HG02840 (cell line): ENCODE results near the gene F2RL3.
"Not testable (repeated sequence)": the region's sequence is repeated elsewhere in the genome, so short reads cannot be mapped to it uniquely, and the experiment has no call there.

ENCODE experiments used
- ATAC-seq: cut with Tn5 transposase; IDR thresholded peaks from one replicate; pipeline ENCODE4 v1.9.1; 2021; ENCODE audit warnings: mild to moderate bottlenecking, moderate library complexity, moderate number of reproducible peaks; ENCODE audit not compliant: unreplicated experiment, low FRiP score

F2RL3 gene

DNA sequence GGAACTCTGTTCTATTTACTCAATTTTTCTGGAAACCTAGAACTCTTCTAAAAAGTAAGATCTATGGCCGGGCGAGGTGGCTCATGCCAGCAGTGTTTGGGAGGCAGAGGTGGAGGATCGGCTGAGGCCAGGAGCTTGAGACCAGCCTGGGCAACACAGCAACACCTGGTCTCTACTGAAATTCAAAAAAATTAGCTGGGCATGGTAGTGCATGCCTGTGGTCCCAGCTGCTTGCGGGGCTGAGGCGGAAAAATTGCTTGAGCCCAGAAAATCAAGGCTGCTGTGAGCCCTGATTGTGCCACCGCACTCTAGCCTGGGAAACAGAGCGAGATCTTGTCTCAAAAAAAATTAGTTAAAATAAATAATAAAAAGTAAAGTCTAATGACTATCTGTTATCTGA lies 28.6 kb downstream of the F2RL3 start:
- no peak for ATAC-seq

GRCh38 chr19:16919496-16919895 lies 30.7 kb downstream of the F2RL3 start:
- no peak for ATAC-seq

GRCh38 chr19:16920816-16921529 lies 32.2 kb downstream of the F2RL3 start:
- ATAC-seq = no peak

GRCh38 chr19:16921766-16922591 lies 33.2 kb downstream of the F2RL3 start:
- no peak for ATAC-seq

- ATAC-seq = no peak
Observed at GRCh38 chr19:16922592-16922934, 33.8 kb downstream of the F2RL3 start.

DNA sequence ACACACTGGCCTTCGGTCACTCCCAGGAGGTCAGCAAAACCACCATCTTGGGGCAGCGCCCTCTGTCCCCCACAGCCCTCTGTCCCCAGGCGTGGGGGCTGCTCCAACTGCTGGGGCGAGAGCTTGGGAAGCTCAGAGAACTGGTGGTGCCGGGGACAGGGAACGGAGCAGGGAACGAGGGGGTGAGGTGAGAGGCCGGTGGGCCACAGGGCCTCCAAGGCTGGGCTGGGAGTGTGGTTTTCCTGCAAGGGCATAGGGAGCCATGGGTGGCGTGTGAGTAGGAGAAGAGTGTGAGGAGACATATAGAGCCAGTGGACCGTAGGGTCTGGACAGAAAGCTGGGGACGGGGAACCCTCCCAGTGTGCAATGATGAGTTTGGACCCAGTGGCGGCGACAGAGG lies 34.1 kb downstream of the F2RL3 start:
- ATAC-seq = no peak

DNA sequence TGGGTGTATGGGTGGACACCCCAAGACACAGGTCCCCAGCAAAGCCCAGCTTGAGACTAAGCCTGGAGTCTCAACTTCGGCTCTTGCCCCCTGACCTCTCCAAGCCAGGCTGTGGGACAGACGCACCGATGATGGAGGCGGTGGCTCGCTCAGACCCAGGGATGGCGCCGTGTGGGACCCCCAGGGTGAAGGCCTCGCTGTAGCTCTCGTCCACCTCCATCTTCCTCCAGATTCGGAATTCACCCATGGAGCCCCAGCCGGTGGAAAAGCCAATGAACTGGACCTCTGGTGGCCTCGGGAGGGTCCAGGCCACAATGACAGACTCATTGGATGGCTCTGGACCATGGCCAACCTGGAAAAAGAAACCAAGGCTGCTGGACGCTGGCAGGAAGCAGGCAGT lies 39.1 kb downstream of the F2RL3 start:
- no peak for ATAC-seq

GRCh38 chr19:16928351-16928750 lies 39.6 kb downstream of the F2RL3 start:
- ATAC-seq = no peak

GRCh38 chr19:16928916-16929315 lies 40.1 kb downstream of the F2RL3 start:
- ATAC-seq = no peak

- ATAC-seq = no peak
Observed at GRCh38 chr19:16930753-16931152, 42.0 kb downstream of the F2RL3 start.

GRCh38 chr19:16931306-16931705 lies 42.5 kb downstream of the F2RL3 start:
- ATAC-seq = no peak

GRCh38 chr19:16934489-16934888 lies 45.7 kb downstream of the F2RL3 start:
- ATAC-seq = no peak

DNA sequence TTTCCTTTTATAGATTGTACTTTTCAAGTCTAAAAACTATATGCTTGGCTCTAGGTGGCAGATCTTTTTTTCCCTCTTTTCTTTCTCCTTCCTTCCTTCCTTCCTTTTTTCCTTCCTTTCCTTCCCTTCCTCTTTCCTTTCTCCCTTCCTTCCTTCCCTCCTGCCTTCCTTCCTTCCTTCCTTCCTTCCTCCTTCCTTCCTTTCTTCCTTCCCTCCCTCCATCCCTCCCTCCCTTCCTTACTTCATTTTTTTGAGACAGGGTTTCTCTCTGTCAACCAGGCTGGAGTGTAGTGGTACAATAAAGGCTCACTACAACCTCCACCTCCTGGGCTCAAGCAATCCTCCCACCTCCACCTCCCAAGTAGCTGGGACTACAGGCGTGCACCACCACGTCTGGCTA lies 48.1 kb downstream of the F2RL3 start:
- no peak for ATAC-seq

DNA sequence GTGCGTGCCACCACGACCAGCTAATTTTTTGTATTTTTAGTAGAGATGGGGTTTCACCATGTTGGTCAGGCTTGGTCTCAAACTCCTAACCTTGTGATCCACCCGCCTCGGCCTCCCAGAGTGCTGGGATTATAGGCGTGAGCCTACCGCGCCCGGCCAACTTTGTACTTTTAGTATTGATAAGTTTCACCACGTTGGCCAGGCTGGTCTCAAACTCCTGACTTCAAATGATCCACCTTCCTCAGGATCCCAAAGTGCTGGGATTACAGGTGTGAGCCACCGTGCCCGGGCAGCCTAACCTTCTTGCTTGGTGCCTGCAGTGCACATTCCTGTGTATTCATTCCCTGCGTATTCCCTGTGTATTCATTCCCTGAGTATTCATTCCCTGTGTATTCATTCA lies 49.0 kb downstream of the F2RL3 start:
- not testable (repeated sequence) for ATAC-seq

DNA sequence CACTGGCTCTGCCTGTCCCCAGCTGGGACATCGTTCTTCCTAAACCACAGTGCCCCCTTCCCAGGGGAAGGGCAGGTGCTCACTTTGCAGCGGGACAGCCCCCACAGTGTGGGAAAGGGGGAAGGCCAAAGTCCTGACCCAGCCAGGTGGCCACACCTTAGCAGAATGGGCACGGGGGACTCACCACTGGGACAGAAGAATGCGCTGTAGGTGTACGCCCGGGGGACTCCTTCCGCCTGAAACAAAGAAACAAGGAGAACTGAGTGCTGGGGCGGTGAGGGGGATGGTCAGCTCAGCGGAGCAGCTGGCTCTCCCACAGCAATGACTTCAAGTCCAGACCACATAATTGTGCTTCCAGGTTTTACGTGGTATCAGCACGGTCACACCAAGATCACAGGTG lies 49.4 kb downstream of the F2RL3 start:
- no peak for ATAC-seq

- ATAC-seq = not testable (repeated sequence)
Observed at GRCh38 chr19:16940063-16940462, 51.3 kb downstream of the F2RL3 start.

DNA sequence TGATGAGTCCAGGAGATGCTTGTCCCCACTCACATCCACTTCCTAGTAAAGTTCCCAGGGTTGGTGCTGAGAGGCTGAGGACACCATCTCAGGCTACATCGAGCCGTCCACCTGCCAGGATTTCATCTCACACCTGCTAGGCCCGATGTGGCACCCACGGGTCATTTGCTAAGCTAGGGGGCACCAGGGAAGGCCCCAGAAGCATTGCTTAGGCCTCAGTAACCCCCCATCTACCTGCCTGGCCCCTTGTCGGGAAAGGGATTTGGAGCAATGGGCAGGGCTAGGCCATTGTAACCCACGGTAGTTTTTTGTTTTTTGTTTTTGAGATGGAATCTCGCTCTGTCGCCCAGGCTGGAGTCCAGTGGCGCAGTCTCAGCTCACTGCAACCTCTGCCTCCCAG lies 51.8 kb downstream of the F2RL3 start:
- ATAC-seq = no peak
